Loucy (cell line): ENCODE results near the gene UVRAG.

Experiments
- H2AFZ ChIP-seq: fragments of 200-600 bp; sonication (generic); 2 replicates; pipeline ENCODE4 v1.6.0; 2016; ENCODE audit warnings: antibody characterized with exemption, mild to moderate bottlenecking, low read length, moderate library complexity
- H3F3A ChIP-seq: fragments of 200-600 bp; 2 replicates; pipeline ENCODE4 v1.6.0; 2016; ENCODE audit warnings: antibody characterized with exemption, low read depth, mild to moderate bottlenecking
- H3K27me3 ChIP-seq: fragments of 200-600 bp; sonication (generic); 2 replicates; pipeline ENCODE4 v1.6.1; 2014; ENCODE audit warnings: low read length, mild to moderate bottlenecking; ENCODE audit not compliant: insufficient read depth, poor library complexity, severe bottlenecking
- H3K36me3 ChIP-seq: fragments of 200-600 bp; sonication (generic); 2 replicates; pipeline ENCODE4 v1.6.1; 2016; ENCODE audit warnings: low read length; ENCODE audit not compliant: insufficient read depth
- H3K4me1 ChIP-seq: fragments of 200-600 bp; sonication (generic); 2 replicates; pipeline ENCODE4 v1.5.1; 2014; ENCODE audit warnings: low read length, mild to moderate bottlenecking; ENCODE audit not compliant: insufficient read depth, poor library complexity, severe bottlenecking
- H3K4me2 ChIP-seq: fragments of 200-600 bp; sonication (generic); 2 replicates; pipeline ENCODE4 v1.6.0; 2014; ENCODE audit warnings: antibody characterized with exemption, low read length, low read depth, mild to moderate bottlenecking; ENCODE audit not compliant: poor library complexity, severe bottlenecking
- H3K4me3 ChIP-seq: fragments of 200-600 bp; sonication (generic); 2 replicates; pipeline ENCODE4 v1.5.1; 2014; ENCODE audit warnings: low read length, mild to moderate bottlenecking, mixed read lengths; ENCODE audit not compliant: poor library complexity, severe bottlenecking
- H3K79me2 ChIP-seq: fragments of 200-600 bp; sonication (generic); 2 replicates; pipeline ENCODE4 v1.6.1; 2014; ENCODE audit warnings: low read length; ENCODE audit not compliant: insufficient read depth
- H3K9ac ChIP-seq: fragments of 200-600 bp; sonication (generic); 2 replicates; pipeline ENCODE4 v1.6.0; 2014; ENCODE audit warnings: mild to moderate bottlenecking, low read depth, low read length, moderate library complexity; ENCODE audit not compliant: poor library complexity, severe bottlenecking
- H3K9me2 ChIP-seq: fragments of 200-600 bp; sonication (generic); replicated peaks from 2 replicates; pipeline ENCODE4 v1.6.1; 2016; ENCODE audit warnings: low read depth, low read length, mixed read lengths
- H3K9me3 ChIP-seq: fragments of 200-600 bp; sonication (generic); 2 replicates; pipeline ENCODE4 v1.6.1; 2014; ENCODE audit warnings: mild to moderate bottlenecking, antibody characterized with exemption, low read length, low read depth; ENCODE audit not compliant: insufficient read depth
- H4K20me1 ChIP-seq: fragments of 200-600 bp; sonication (generic); 2 replicates; pipeline ENCODE4 v1.6.0; 2014; ENCODE audit warnings: antibody characterized with exemption, low read length, mild to moderate bottlenecking; ENCODE audit not compliant: insufficient read depth, poor library complexity, severe bottlenecking
- EZH2phosphoT487 ChIP-seq: fragments of 200-600 bp; IDR thresholded peaks from 2 replicates; pipeline ENCODE4 v1.6.1; 2018; ENCODE audit warnings: antibody characterized with exemption, mild to moderate bottlenecking, moderate library complexity, borderline replicate concordance
- TF ChIP-seq, protein P1 (sequence below): fragments of 200-600 bp; sonication (generic); conservative IDR thresholded peaks from 2 replicates; pipeline ENCODE4 v1.5.1; 2014; ENCODE audit warnings: mild to moderate bottlenecking, antibody characterized with exemption, low read length

UVRAG gene

DNA sequence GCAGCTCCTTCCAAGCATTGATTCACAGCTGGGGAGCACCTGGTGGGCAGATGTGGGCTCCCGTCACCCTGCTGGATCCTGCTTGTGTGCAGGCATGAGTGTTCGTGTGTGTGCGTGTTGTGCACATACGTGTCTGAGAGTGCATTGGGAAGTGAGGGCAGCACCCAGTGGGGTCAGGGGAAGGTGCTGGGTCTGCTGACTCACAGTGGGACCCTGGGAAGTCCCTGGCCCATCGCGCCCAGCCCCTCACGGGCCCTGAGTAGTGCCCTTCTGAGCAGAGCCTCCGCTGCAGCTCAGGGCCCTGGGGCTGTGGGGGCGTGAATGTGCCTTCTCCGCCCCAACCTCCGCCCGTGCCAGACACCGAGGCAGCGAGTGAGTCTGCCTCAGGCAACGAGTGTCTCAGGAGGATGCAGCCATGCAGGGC lies 354.5 kb downstream of the UVRAG start:
- Histone ChIP-seq H3K4me1 (no peaks in the 10 kb centered on the region), H3K4me2 (no peak overlapping the region), H3K9ac (no peak overlapping the region), H4K20me1 (no peaks in the 10 kb centered on the region), H3F3A (no peaks in the 10 kb centered on the region), H3K9me2 (no peaks in the 10 kb centered on the region), H2AFZ (no peak overlapping the region), H3K79me2 (no peaks in the 10 kb centered on the region), H3K36me3 (no peaks in the 10 kb centered on the region), H3K9me3 (no peaks in the 10 kb centered on the region), H3K27me3 (no peaks in the 10 kb centered on the region), H3K4me3 (no peak overlapping the region)
- TF ChIP-seq, protein P1, sequence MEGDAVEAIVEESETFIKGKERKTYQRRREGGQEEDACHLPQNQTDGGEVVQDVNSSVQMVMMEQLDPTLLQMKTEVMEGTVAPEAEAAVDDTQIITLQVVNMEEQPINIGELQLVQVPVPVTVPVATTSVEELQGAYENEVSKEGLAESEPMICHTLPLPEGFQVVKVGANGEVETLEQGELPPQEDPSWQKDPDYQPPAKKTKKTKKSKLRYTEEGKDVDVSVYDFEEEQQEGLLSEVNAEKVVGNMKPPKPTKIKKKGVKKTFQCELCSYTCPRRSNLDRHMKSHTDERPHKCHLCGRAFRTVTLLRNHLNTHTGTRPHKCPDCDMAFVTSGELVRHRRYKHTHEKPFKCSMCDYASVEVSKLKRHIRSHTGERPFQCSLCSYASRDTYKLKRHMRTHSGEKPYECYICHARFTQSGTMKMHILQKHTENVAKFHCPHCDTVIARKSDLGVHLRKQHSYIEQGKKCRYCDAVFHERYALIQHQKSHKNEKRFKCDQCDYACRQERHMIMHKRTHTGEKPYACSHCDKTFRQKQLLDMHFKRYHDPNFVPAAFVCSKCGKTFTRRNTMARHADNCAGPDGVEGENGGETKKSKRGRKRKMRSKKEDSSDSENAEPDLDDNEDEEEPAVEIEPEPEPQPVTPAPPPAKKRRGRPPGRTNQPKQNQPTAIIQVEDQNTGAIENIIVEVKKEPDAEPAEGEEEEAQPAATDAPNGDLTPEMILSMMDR: no peak
- TF ChIP-seq EZH2phosphoT487: no peak

DNA sequence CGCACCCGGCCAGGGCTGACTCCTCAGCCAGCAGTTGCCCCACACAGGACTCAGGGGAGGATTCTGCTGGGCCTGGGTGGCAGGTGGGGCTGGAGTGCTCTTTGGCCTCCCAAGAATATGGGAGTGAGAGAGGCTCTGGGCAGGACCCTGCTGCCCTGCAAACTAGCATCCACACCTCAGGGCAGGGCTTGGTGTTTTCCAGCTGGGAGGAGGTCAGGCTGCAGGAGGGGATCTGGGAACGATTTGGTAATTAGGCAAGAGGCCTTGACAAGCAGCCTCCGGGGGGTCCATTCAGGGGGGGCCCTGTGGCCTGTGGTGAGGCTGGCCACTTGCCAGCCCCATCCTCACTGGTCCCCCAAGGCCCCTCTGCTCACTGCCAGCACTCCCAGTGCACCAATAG lies 355.5 kb downstream of the UVRAG start:
- Histone ChIP-seq H3K9me3 (no peaks in the 10 kb centered on the region), H3F3A (no peaks in the 10 kb centered on the region), H3K36me3 (no peaks in the 10 kb centered on the region), H2AFZ (no peak overlapping the region), H3K4me3 (no peak overlapping the region), H3K9ac (no peak overlapping the region), H3K79me2 (no peaks in the 10 kb centered on the region), H3K4me2 (no peak overlapping the region), H3K4me1 (no peaks in the 10 kb centered on the region), H3K9me2 (no peaks in the 10 kb centered on the region), H4K20me1 (no peaks in the 10 kb centered on the region), H3K27me3 (no peaks in the 10 kb centered on the region)
- TF ChIP-seq, protein P1: no peak
- no peak for TF ChIP-seq EZH2phosphoT487

DNA sequence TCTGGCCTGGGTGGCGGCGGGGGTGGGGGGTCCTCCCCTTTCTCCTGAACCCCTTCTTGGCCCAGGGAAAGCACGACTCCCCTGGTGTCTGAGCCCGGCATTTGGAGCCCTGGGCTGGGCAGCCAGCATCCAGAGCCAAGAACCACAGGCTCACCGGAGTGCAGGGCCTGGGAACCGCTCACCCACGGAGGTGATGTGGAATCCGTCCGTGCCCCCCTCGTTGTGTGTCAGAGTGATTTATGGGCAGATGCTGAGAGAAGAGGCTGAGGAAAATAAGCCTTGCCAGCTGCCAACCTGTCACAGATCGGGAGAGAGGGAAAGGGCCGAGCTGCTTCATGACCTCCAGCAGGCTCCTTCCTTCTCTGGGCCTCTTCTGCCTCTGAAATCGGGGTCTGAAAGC lies 357.6 kb downstream of the UVRAG start:
- Histone ChIP-seq H3K9me2 (no peaks in the 10 kb centered on the region), H3K9me3 (no peaks in the 10 kb centered on the region), H3K27me3 (no peaks in the 10 kb centered on the region), H3K36me3 (no peaks in the 10 kb centered on the region), H3K4me1 (no peaks in the 10 kb centered on the region), H3K4me3 (no peak overlapping the region), H4K20me1 (no peaks in the 10 kb centered on the region), H3K4me2 (no peak overlapping the region), H3K9ac (no peak overlapping the region), H2AFZ (no peak overlapping the region), H3K79me2 (no peaks in the 10 kb centered on the region), H3F3A (no peaks in the 10 kb centered on the region)
- no peak for TF ChIP-seq EZH2phosphoT487
- TF ChIP-seq, protein P1: no peak
